GM10266 (cell line): ENCODE measurements around the gene GPM6B.
"Not testable (repeated sequence)": the region's sequence is repeated elsewhere in the genome, so short reads cannot be mapped to it uniquely, and the experiment has no call there.

Experiments
- DNase-seq: peaks from one replicate; pipeline ENCODE4 v3.0.0; 2012; ENCODE audit errors: extremely low spot score
- TF ChIP-seq, protein P1 (sequence below): IDR thresholded peaks from 2 replicates; pipeline ENCODE4 v1.5.1; 2012; ENCODE audit warnings: mild to moderate bottlenecking, low read depth; ENCODE audit not compliant: control insufficient read depth, insufficient read depth; ENCODE audit errors: missing control alignments

GPM6B gene

DNA sequence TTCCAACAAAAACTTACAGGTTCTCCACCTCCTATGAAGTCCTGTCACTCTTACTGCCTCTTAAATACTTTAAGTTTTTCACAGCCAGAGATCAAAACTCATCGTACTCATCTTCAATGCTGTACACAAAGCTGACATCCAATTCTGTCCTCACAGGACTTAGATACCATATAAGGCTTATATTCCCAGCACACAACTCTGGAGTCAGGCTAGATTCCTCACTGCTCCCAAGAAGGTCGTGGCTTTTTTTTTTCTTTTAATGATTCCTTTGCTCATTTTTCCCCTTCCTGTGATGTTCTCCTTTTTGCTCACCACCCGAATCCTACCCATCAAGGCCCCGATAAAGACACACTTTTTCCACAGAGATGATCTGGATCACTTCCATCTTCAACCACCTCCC is 83.4 kb downstream of the GPM6B start:
- DNase-seq = no peak
- TF ChIP-seq, protein P1, sequence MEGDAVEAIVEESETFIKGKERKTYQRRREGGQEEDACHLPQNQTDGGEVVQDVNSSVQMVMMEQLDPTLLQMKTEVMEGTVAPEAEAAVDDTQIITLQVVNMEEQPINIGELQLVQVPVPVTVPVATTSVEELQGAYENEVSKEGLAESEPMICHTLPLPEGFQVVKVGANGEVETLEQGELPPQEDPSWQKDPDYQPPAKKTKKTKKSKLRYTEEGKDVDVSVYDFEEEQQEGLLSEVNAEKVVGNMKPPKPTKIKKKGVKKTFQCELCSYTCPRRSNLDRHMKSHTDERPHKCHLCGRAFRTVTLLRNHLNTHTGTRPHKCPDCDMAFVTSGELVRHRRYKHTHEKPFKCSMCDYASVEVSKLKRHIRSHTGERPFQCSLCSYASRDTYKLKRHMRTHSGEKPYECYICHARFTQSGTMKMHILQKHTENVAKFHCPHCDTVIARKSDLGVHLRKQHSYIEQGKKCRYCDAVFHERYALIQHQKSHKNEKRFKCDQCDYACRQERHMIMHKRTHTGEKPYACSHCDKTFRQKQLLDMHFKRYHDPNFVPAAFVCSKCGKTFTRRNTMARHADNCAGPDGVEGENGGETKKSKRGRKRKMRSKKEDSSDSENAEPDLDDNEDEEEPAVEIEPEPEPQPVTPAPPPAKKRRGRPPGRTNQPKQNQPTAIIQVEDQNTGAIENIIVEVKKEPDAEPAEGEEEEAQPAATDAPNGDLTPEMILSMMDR = no peak

DNA sequence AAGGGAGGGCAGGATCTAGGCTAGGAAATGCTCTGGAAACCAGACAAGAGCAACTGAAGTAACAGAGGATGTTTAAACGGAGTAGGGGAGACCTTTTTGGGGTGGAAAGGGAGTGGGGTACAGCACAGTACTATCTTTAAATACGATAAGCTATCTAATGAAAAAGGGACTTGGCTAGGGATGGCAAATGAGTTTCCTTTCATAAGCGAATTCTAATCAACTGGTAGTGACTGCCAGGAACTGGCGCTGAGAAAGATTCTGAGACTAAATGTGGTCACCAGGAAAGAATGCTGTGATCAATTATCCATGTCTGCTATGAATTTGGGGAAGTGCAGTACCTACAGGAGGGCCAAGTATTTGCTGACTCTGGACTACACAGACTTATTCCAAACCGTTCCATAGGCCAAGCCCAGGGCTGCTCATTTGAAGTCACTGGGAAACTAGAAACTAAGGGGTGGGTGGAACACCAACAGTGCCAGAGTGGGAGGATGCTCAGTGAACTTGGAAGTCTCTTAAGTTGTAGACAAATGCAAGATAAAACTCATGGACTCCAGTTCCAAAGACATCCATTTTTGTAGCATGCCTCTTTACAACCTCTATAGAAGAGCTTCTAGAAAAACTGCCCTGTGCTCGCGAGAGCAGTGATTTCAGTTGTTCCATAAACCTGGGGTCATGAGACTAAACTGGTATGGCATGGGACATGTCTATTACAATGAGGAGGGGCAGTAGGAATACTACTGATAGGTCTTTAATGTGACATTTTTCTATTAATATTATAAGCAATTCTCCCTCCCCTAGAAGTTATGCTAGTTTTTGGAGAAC is 84.4 kb downstream of the GPM6B start:
- TF ChIP-seq, protein P1 = no peak
- DNase-seq = no peak

DNA sequence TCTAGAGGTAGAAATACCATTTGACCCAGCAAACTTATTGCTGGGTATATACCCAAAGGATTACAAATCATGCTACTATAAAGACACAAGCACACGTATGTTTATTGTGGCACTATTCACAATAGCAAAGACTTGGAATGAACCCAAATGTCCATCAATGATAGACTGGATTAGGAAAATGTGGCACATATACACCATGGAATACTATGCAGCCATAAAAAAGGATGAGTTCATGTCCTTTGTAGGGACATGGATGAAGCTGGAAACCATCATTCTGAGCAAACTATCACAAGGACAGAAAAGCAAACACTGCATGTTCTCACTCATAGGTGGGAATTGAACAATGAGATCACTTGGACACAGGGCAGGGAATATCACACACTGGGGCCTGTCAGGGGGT is 86.4 kb downstream of the GPM6B start:
- not testable (repeated sequence) for DNase-seq

DNA sequence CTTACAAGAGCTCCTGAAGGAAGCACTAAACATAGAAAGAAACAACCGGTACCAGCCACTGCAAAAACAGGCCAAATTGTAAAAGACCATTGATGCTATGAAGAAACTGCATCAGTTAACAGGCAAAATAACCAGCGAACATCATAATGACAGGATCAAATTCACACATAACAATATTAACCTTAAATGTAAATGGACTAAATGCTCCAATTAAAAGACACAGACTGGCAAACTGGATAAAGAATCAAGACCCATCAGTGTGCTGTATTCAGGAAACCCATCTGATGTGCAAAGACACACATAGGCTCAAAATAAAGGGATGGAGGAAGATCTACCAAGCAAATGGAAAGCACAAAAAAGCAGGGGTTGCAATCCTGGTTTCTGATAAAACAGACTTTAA is 90.3 kb downstream of the GPM6B start:
- DNase-seq = not testable (repeated sequence)

DNA sequence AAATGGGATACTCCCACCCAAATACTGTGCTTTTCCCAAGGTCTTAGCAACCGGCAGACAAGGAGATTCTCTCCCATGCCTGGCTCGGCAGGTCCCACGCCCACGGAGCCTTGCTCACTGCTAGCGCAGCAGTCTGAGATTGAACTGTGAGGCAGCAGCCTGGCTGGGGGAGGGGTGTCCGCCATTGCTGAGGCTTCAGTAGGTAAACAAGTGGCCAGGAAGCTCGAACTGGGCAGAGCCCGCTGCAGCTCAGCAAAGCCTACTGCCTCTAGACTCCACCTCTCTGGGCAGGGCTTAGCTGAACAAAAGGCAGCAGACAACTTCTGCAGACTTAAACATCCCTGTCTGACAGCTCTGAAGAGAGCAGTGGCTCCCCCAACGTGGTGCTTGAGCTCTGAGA is 92.0 kb downstream of the GPM6B start:
- not testable (repeated sequence) for DNase-seq

DNA sequence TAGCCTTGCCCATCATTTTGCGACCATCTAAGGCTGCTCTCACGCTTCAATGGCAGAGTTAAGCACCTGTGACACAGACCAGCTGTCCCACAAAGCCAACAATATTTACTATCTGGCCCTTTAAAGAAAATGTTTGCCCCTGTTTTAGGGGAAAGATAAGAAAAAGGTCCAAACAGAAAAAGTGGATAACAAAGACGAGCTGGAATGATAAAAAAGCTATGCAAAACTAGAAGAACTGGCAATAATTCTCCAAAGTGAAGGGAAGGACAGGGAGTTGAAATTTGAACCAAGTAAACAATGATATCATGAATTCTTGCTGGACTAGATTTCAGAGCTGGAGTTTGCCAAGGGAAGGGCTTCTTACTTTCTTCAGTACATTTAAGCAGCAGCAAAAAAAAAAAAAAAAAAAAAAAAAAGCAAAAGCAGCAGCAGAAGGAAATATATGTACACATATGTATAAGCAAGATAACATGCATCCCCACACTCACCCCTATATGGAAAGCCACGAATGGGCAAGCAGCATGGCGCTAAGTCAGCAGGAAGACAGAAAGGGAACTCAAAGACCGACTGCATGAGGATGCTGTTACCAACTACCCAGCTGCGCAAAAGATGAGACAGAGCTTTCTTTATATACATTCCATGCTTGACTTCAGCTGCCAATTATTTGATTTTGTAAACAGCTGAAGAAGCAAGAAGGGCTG is 94.9 kb downstream of the GPM6B start:
- TF ChIP-seq, protein P1 = no peak
- DNase-seq = no peak

DNA sequence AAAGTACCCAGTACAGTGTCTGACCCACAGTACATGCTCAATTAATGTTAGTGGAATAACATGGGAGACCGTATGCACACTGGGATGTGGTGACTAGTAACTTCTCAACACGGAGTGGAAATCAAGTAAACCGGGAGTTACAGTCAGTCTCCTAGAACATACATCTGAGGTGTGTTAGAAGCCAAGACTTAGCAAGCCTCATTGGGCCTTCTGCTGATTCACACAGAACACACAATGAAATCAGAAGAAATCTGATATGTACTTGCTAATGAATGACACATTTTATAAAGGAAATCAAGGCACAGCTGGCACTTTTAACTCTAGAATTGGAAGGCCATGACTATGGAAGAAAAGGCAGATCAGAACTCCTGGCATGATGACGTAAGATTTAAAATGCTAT is 95.5 kb downstream of the GPM6B start:
- TF ChIP-seq, protein P1 = no peak
- no peak for DNase-seq
